Kidney (tissue), 14 donors: Measurements from ENCODE around the gene ZNF775. TPM values are rescaled to one million over a fixed set of nuclear protein-coding genes. Genes with fewer than 3 reads are reported as not detected.
A peak's percentile ranks its signal among the peaks of the same experiment; 100 is the strongest.

Source experiments
- DNase-seq, 5 donors: peaks; one replicate each; pipeline ENCODE4 v3.0.0-alpha.2; 2013 to 2020
- FAIRE-seq: peaks from 2 replicates; lab custom pipeline; 2012; peaks lifted over from hg19 to GRCh38; lab: Jason Lieb, UNC
- H3K27ac ChIP-seq, 2 donors: one replicate each; pipeline ENCODE4 v1.7.0; 2013; ENCODE audit warnings: low read depth in 2 of 2, low read length in 2 of 2, inconsistent platforms in 1 of 2
- H3K27me3 ChIP-seq: one replicate; pipeline ENCODE4 v1.7.1; 2013; ENCODE audit warnings: low read length, inconsistent platforms; ENCODE audit not compliant: control insufficient read depth, insufficient read depth
- H3K36me3 ChIP-seq, 3 donors: one replicate each; pipeline versions ENCODE4 v1.7.0 to v1.7.1; 2013; ENCODE audit warnings: low read length in 3 of 3, control low read depth in 1 of 3, inconsistent platforms in 1 of 3; ENCODE audit not compliant: insufficient read depth in 3 of 3, control insufficient read depth in 2 of 3
- H3K4me1 ChIP-seq, 3 donors: one replicate each; pipeline versions ENCODE4 v1.7.0 to v1.7.1; 2013; ENCODE audit warnings: low read length in 3 of 3, inconsistent platforms in 1 of 3, low read depth in 1 of 3; ENCODE audit not compliant: control insufficient read depth in 2 of 3, insufficient read depth in 2 of 3
- H3K4me3 ChIP-seq, 3 donors: one replicate each; pipeline versions ENCODE4 v1.7.0 to v1.8.1; 2013; ENCODE audit warnings: low read length in 3 of 3, control low read depth in 1 of 3, inconsistent platforms in 1 of 3
- H3K9ac ChIP-seq, 3 donors: one replicate each; pipeline versions ENCODE4 v1.7.0 to v1.7.1; 2013; ENCODE audit warnings: low read length in 3 of 3, control low read depth in 1 of 3, inconsistent platforms in 1 of 3
- H3K9me3 ChIP-seq, 3 donors: one replicate each; pipeline versions ENCODE4 v1.7.0 to v1.7.1; 2013; ENCODE audit warnings: low read length in 3 of 3, control low read depth in 1 of 3, inconsistent platforms in 1 of 3; ENCODE audit not compliant: control insufficient read depth in 2 of 3, insufficient read depth in 1 of 3
- CTCF ChIP-seq: IDR thresholded peaks from 3 replicates; pipeline ENCODE4 v1.5.1; 2012; ENCODE audit warnings: mild to moderate bottlenecking, moderate library complexity, borderline replicate concordance; ENCODE audit not compliant: insufficient read depth; ENCODE audit errors: extremely low read depth
- intact Hi-C: fragments of 100-400 bp; cut with DNase I; formaldehyde crosslinking; loops from one replicate; pipeline ENCODE4 v1.11.1; 2022
- polyA plus RNA-seq: library from polyadenylated mRNA; stranded (reverse); fragments of 350-450 nt; fragmentation: Illumina TruSeq; extraction: RNeasy Lipid Tissue Mini Kit (QIAGEN cat#74804); gene quantifications from one replicate; pipeline ENCODE4 v1.2.3, GENCODE V29; 2014; ENCODE audit warnings: low read depth, low replicate concordance; ENCODE audit not compliant: insufficient read depth
- total RNA-seq: library from RNA; stranded (reverse); fragmentation: NEBNext Ultra II Directional; extraction: Animal tissue kit (Norgen Biotek cat#: 25700); gene quantifications from one replicate; pipeline ENCODE4 v1.2.1, GENCODE V29; 2021
- donor health status: control.
- donor health status: control.
- donor health status: control.
- donor health status: control.
- donor health status: control.
- donor health status: DM: yes; HTN: yes; CAD: no.
- donor health status: Normal renal cell carcinoma (clear cell type).

The ZNF775 gene
- total and polyA plus RNA-seq, 2 donors from 2014 or later = 3.7 to 5.2 TPM

DNA sequence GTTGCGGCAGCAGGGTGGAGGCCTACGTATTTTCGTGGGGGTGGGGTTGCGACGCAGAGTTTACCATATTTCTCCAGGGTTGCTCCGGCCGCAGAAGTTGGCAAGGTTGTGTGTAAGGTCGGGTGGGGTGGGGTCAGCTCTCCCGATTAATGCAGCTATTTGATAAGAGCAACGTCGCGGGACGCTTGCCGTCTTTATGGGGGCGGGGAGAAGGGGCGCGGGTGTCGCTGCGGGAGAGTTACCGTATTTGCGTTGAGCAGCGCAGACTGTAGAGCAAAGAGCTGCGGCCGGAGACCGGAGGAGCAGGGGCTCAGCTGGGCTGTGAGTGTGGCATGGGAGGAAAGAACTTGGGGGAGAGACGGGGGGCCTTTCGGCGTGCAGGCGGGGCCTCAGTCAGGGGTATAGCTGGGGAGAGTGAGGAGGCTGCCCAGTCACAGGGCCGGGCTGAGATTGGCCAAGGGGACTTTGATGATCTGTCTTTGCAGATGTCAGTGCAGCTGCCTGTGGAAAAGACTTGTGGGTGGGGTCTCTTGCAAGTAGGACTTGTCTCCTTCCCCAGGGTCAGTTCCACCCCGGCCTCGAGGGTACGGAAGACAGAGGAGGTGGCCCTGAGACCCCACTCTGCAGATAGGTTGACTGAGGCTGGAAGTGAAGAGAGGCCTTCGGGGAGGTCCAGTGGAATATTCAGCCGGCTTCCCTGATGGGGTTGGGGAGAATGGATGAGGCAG, 26.6 kb downstream of the ZNF775 start:
- no peaks in the 10 kb centered on the region for H3K9me3 ChIP-seq
- intact Hi-C loops = no loop called here
- peak in 3 of 5 donors; percentile 75 to 83 (median 81) for DNase-seq
- peaks cover 5 to 36% (median 31%) of the 10 kb centered on the region in 3 donors for H3K4me1 ChIP-seq
- peak overlapping the region; percentile 91 to 96 for H3K27ac ChIP-seq
- FAIRE-seq = no peak
- no peaks in the 10 kb centered on the region for H3K36me3 ChIP-seq
- H3K27me3 ChIP-seq = no peaks in the 10 kb centered on the region
- TF ChIP-seq CTCF = no peak
- peak overlapping the region; percentile 43 to 95 (median 70) for H3K9ac ChIP-seq
- H3K4me3 ChIP-seq = peak overlapping the region; percentile 64 to 79 (median 68)

DNA sequence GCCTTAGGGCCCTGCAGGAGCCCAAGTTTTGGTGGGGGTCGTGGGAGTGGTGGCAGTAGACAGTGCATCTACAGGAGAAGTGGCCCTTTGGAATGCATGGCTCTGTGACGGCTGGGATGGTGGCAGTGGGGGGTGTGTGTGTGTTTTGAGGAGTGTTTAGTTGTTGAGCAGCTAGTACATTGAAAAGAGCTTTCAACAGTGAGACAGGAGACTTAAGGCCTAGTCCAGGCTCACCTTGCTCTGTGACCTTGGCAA, 27.1 kb downstream of the ZNF775 start:
- intact Hi-C loops = no loop called here
- Histone ChIP-seq H3K36me3 (no peaks in the 10 kb centered on the region), H3K27ac (peak overlapping the region; percentile 91 to 96), H3K4me3 (peak overlapping the region; percentile 17 to 79 (median 68)), H3K9ac (peak overlapping the region; percentile 15 to 95 (median 27)), H3K9me3 (no peaks in the 10 kb centered on the region), H3K27me3 (no peaks in the 10 kb centered on the region), H3K4me1 (peaks cover 5 to 40% (median 33%) of the 10 kb centered on the region in 3 donors)
- TF ChIP-seq CTCF = no peak
- FAIRE-seq (no peak), DNase-seq (peak in 1 of 5 donors; percentile 44)

GRCh38 chr7:150406567-150407421, 27.7 kb downstream of the ZNF775 start:
- H3K4me3 ChIP-seq = peak overlapping the region; percentile 17 to 79 (median 68)
- DNase-seq (peak in 3 of 5 donors; percentile 52 to 86 (median 78)), FAIRE-seq (no peak)
- H3K27ac ChIP-seq = peak overlapping the region; percentile 91 to 96
- TF ChIP-seq CTCF = no peak
- H3K27me3 ChIP-seq = no peaks in the 10 kb centered on the region
- no peaks in the 10 kb centered on the region for H3K36me3 ChIP-seq
- H3K4me1 ChIP-seq = peaks cover 5 to 46% (median 39%) of the 10 kb centered on the region in 3 donors
- no peaks in the 10 kb centered on the region for H3K9me3 ChIP-seq
- peak overlapping the region; percentile 27 to 95 (median 43) for H3K9ac ChIP-seq
- intact Hi-C loops = no loop called here
